ENCODE measurements around the gene CLDN16. TPM values are rescaled to one million over a fixed set of nuclear protein-coding genes. Genes with fewer than 3 reads are reported as not detected.

The CLDN16 gene
- total RNA-seq, 1 experiment from 2014 or later, result 0.27 TPM

DNA sequence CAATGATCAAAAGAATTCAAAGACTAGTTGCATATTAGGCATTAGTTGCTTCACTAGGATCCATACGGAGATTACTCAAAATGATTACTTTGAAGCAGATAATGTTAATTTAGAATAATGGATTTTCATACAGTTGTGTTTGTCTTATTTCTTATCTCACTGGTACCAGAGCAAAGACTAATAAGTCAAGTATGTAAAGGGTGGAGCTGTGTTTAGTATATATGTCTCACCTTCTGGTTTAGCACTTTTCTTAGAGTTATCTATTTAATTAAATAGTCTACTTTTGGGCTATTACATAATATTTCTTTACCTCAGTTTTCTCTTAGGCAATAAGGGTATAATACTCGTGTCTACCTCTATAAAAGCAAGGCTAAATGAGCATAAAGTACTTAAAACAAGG, 42.9 kb downstream of the CLDN16 start:
- CTCF ChIA-PET, result interaction anchor here (0.6 kb wide), 1 partner anchor 13 kb away, joined by 7 read pairs; no protein-coding TSS in a partner anchor
- intact Hi-C loops (cut with micrococcal nuclease; ENCODE audit: unreplicated experiment), result no loop called here
- no peak for DNase-seq
- Mint-ChIP-seq H3K4me1 (ENCODE audit: low read depth, unreplicated experiment) (no peaks in the 10 kb centered on the region), H3K9me3 (ENCODE audit: unreplicated experiment) (peaks cover 9% of the 10 kb centered on the region), H3K36me3 (ENCODE audit: insufficient read depth, unreplicated experiment) (no peaks in the 10 kb centered on the region), H3K4me3 (ENCODE audit: unreplicated experiment) (no peak overlapping the region), H3K27ac (ENCODE audit: unreplicated experiment) (no peak overlapping the region), H3K27me3 (ENCODE audit: insufficient read depth, unreplicated experiment) (no peaks in the 10 kb centered on the region)
- no peaks in the 10 kb centered on the region for H3K27me3 ChIP-seq (replicated peaks; ENCODE audit: control insufficient read depth, insufficient read depth, low read length)
- TF ChIP-seq, protein P1, sequence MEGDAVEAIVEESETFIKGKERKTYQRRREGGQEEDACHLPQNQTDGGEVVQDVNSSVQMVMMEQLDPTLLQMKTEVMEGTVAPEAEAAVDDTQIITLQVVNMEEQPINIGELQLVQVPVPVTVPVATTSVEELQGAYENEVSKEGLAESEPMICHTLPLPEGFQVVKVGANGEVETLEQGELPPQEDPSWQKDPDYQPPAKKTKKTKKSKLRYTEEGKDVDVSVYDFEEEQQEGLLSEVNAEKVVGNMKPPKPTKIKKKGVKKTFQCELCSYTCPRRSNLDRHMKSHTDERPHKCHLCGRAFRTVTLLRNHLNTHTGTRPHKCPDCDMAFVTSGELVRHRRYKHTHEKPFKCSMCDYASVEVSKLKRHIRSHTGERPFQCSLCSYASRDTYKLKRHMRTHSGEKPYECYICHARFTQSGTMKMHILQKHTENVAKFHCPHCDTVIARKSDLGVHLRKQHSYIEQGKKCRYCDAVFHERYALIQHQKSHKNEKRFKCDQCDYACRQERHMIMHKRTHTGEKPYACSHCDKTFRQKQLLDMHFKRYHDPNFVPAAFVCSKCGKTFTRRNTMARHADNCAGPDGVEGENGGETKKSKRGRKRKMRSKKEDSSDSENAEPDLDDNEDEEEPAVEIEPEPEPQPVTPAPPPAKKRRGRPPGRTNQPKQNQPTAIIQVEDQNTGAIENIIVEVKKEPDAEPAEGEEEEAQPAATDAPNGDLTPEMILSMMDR (IDR thresholded peaks at IDR 0.05; ENCODE audit: insufficient read depth in 1 of 2, low read depth in 1 of 2, low read length in 1 of 2, severe bottlenecking in 1 of 2, unreplicated experiment in 1 of 2), result no peak
- H3K36me3 ChIP-seq (ENCODE audit: control insufficient read depth, insufficient read depth, low read length), result no peaks in the 10 kb centered on the region
- BruUV-seq (replicated peaks), result no TSS peak
- H3K4me1 ChIP-seq, result no peaks in the 10 kb centered on the region; the same call in 1 of the 2 replicates
- no peaks in the 10 kb centered on the region; the same call in 1 of the 2 replicates for H3K9me3 ChIP-seq
- H3K4me3 ChIP-seq (ENCODE audit: low read depth, low read length), result no peak overlapping the region
- POLR2A ChIA-PET, result no interaction called here

DNA sequence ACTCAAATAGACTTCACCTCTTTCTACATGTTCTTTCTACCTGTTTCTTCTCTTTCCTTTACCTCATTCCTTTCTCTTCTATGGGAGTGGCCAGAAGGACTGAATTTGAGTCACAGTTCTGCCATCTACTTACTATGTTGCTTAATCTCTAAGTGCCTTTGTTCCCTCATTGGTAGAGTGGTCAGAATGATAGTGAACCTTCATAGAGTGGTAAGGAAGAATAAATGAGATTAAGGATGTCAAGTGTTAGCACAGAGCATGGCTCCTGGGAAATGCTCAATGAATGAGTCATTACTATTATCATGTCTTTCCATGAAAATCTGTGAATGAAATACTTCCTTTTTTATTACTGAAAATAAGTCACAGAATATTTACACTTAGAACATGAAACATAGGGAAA, 44.3 kb downstream of the CLDN16 start:
- H3K36me3 Mint-ChIP-seq (ENCODE audit: insufficient read depth, unreplicated experiment), result no peaks in the 10 kb centered on the region
- DNase-seq, result no peak
- CTCF ChIA-PET, result no interaction called here
- Histone ChIP-seq H3K27me3 (replicated peaks; ENCODE audit: control insufficient read depth, insufficient read depth, low read length) (no peaks in the 10 kb centered on the region), H3K4me1 (no peaks in the 10 kb centered on the region; the same call in 1 of the 2 replicates), H3K36me3 (ENCODE audit: control insufficient read depth, insufficient read depth, low read length) (no peaks in the 10 kb centered on the region), H3K4me3 (ENCODE audit: low read depth, low read length) (no peak overlapping the region), H3K9me3 (no peaks in the 10 kb centered on the region; the same call in 1 of the 2 replicates)
- POLR2A ChIA-PET, result no interaction called here
- H3K27me3 Mint-ChIP-seq (ENCODE audit: insufficient read depth, unreplicated experiment), result peaks cover 3% of the 10 kb centered on the region
- intact Hi-C loops (cut with micrococcal nuclease; ENCODE audit: unreplicated experiment), result no loop called here
- TF ChIP-seq, protein P1 (IDR thresholded peaks at IDR 0.05; ENCODE audit: insufficient read depth in 1 of 2, low read depth in 1 of 2, low read length in 1 of 2, severe bottlenecking in 1 of 2, unreplicated experiment in 1 of 2), result no peak
- no peak overlapping the region for H3K27ac Mint-ChIP-seq (ENCODE audit: unreplicated experiment)
- BruUV-seq (replicated peaks), result no TSS peak
- H3K9me3 Mint-ChIP-seq (ENCODE audit: unreplicated experiment), result peaks cover 9% of the 10 kb centered on the region
- H3K4me3 Mint-ChIP-seq (ENCODE audit: unreplicated experiment), result no peak overlapping the region
- no peaks in the 10 kb centered on the region for H3K4me1 Mint-ChIP-seq (ENCODE audit: low read depth, unreplicated experiment)

DNA sequence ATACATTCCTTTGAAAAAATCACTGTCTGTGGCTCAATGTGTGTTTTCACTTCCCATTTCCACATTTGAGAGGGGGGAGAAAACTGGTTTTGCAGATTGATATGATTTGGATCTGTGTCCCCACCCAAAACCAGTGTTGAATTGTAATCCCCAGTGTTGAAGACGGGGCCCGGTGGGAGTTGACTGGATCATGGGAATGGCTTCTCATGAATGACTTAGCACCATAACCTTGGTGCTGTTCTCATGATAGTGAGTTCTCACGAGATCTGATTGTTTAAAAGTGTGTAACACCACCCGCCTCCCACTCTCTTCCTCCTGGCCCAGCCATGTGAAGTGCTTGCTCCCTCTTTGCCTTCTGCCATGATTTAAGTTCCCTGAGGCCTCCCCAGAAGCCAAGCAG, 45.7 kb downstream of the CLDN16 start:
- Histone ChIP-seq H3K9me3 (no peaks in the 10 kb centered on the region; the same call in 1 of the 2 replicates), H3K4me3 (ENCODE audit: low read depth, low read length) (no peak overlapping the region), H3K36me3 (ENCODE audit: control insufficient read depth, insufficient read depth, low read length) (no peaks in the 10 kb centered on the region), H3K4me1 (no peaks in the 10 kb centered on the region; the same call in 1 of the 2 replicates), H3K27me3 (replicated peaks; ENCODE audit: control insufficient read depth, insufficient read depth, low read length) (no peaks in the 10 kb centered on the region)
- peaks cover 9% of the 10 kb centered on the region for H3K9me3 Mint-ChIP-seq (ENCODE audit: unreplicated experiment)
- no peak overlapping the region for H3K4me3 Mint-ChIP-seq (ENCODE audit: unreplicated experiment)
- no peaks in the 10 kb centered on the region for H3K4me1 Mint-ChIP-seq (ENCODE audit: low read depth, unreplicated experiment)
- ChIA-PET CTCF (no interaction called here), POLR2A (no interaction called here)
- peaks cover 3% of the 10 kb centered on the region for H3K27me3 Mint-ChIP-seq (ENCODE audit: insufficient read depth, unreplicated experiment)
- no TSS peak for BruUV-seq (replicated peaks)
- DNase-seq, result no peak
- no peak overlapping the region for H3K27ac Mint-ChIP-seq (ENCODE audit: unreplicated experiment)
- intact Hi-C loops (cut with micrococcal nuclease; ENCODE audit: unreplicated experiment), result no loop called here
- H3K36me3 Mint-ChIP-seq (ENCODE audit: insufficient read depth, unreplicated experiment), result no peaks in the 10 kb centered on the region
- TF ChIP-seq, protein P1 (IDR thresholded peaks at IDR 0.05; ENCODE audit: insufficient read depth in 1 of 2, low read depth in 1 of 2, low read length in 1 of 2, severe bottlenecking in 1 of 2, unreplicated experiment in 1 of 2), result no peak

All from Caco-2 (cell line).